ENCODE data around the gene TFDP1. TPM values are rescaled to one million over a fixed set of nuclear protein-coding genes. Genes with fewer than 3 reads are reported as not detected.
"Not testable (repeated sequence)": the region's sequence is repeated elsewhere in the genome, so short reads cannot be mapped to it uniquely, and the experiment has no call there.

TFDP1 gene
- total RNA-seq, 1 experiment from 2014 or later: 73.0 TPM

DNA sequence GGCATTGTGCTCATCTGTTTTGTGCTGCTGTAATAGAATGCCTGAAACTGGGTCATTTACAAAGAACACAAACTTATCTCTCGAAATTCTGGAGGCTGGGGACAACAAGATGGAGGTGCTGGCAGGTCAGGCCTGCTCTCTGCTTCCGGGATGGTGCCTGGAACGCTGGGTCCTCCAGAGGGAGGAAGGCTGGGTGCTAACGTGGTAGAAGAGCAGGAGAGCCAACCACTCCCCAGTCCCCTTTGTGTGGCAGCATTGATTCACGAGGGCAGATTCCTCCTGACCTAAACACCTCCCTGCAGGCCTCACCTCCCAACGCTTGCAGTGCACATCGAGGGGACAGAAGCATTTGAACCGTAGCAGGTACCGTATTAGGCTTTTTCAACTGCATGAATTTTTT, 34.1 kb upstream of the TFDP1 start:
- no peak for DNase-seq (ENCODE audit: low spot score)

DNA sequence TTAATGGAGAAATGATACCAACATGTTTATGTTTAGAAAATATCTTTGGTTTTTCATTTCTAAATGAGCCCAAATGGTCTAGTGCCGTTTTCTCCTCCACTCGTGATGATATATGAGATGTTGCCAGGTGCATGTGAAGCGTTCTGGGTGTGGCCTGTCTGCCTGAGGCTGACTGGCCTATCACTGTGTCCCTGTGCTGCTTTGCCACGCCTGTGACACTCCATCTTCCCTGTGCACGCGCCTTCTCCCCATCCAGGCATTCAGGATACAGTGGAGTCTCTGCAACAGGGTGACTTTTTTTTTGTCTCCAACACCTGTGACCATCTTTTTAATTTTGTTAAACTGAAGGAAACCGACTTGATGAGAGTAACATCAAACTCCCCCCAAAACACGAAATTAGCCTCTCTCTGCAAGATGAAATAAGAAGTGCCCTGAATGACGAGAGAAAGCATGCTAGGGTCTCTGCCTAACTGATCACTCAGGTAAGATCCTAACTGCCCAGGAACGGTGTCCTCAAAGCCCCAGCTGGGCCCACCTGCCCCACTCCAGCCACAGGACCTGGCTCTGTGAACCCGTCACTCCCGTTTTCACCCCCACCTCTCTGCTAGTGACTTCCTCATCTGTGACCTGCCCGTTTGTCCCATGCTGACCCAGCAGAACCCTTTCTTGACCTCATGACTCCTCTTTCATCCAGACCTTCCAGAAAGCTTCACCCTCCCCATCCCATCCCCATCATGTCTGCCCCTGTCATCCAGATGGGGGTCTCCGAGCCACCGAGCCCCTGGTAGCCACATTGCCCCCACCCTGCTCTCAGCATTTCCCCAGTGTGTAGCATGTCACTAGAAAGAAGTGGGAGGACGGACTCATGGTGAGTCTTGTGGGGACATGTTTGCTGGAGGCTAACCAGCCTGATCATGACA, 33.2 kb upstream of the TFDP1 start:
- DNase-seq (ENCODE audit: low spot score): no peak

DNA sequence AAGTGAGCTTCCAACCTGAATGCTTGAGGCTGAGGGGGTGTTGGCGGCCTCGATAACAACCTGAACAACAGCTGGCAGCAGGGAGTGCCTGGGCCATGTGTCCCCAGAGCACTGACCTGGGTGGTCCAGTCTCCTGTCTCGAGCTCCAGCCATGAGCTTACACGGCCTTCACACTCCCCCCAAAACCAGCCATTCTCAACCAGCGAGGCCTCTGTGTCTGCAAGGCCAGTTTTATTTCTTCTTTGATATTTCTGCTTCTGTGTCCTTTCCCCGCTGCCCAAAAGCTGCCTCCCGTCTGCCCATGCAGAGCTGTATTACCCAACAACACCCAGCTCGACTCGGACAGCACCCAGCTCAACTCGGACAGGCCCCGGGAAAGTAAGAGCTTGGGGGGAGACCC, 32.5 kb upstream of the TFDP1 start:
- DNase-seq (ENCODE audit: low spot score): no peak

DNA sequence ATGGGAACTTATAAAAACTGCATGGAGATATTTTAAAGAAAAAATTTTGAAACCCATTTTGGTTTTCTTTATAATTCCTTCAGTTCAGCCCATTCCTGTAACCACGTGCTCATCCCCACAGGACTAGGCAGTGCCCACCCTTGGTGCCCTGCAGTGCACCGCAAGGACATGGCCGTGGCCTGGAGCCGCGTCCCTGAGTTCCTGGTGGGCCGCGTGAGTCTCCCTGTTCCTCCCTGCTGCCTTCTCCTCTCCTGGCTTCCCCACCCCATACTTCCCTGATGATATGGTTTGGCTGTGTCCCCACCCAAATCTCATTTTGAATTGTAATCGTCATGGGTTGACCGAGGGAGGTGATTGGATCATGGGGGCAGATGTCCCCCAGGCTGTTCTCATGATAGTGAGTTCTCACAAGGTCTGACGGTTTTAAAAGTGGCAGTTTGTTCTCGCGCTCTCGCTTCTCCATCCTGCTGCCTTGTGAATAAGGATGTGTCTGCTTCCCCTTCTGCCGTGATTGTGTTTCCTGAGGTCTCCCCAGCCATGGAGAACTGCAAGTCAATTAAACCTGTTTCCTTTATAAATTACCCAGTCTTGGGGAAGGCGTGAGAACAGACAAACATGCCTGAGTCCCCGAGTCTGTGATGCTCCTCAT, 31.6 kb upstream of the TFDP1 start:
- DNase-seq (ENCODE audit: low spot score): no peak

DNA sequence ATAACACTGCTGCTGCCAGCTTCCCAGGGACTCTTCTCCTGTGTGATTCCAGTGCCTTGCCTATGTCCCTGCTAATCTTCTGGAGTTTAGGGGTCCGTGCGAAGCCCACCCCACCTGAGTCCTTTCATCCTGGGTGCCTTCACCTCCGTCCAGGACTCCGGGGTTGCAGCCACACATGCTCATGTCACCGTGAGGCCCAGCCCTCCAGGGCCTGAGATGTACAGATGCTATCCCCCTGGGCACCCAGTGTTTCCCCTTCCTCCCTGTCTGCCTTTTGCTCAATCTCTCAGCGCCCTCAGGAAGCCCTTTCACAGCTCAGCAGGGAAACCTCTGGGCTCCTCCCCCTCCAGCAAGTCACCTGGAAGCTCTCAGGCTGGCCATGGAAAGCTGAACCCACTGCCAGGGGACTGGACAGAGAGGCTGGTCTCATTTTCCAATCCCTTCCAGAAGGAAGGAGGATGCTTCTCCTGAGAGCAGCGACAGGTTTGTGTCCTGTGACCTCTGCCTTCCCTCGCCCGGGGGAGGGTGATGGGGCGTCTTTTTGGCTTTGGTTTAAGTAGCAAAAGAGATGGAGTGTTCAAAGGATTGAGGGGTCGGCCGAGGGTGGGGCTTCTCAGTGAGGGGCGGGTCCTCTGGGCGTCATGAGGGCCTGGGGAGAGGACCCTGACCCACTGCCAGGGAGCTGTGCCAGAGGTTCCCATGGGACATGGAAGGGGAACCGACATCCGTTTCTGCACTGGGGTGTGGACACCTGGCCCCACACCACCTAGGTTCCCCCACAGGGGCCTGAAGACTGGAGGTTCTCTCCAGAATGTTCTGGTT, 30.8 kb upstream of the TFDP1 start:
- DNase-seq (ENCODE audit: low spot score): no peak

DNA sequence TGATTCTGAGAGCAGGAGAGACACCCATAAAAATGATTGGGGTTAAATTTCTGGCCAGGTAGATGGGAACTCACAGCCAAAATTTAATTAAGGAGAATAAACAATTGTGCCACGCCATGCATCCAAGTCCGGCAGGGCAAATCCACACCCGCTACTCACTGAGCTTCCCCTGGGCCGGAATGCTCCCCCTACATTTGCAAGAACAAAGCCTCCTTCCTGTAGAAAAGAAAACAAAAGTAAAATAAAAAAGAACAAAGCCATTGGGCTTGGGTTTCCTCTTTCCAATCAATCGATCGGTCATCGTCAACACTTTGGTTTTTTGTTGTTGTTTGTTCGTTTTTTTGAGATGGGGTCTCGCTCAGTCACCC, 30.2 kb upstream of the TFDP1 start:
- DNase-seq (ENCODE audit: low spot score): no peak

DNA sequence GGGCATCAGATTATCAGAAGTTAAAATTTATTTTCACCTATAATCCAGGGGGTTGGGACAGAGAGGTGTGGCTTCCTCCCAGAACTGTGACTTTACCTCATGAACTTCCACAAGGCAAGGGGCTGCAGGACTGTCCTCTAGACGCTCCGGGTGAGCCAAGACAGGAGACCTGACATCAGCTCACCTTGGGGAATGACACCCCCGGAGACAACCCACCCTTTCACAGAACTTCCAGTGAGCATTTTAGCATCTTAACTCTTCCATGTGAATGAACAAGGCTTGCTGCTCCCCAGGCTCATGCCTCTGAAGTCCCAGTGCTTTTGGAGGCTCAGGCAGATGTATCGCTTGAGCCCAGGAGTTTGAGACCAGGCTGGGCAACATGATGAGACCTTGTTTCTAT, 29.4 kb upstream of the TFDP1 start:
- no peak for DNase-seq (ENCODE audit: low spot score)

DNA sequence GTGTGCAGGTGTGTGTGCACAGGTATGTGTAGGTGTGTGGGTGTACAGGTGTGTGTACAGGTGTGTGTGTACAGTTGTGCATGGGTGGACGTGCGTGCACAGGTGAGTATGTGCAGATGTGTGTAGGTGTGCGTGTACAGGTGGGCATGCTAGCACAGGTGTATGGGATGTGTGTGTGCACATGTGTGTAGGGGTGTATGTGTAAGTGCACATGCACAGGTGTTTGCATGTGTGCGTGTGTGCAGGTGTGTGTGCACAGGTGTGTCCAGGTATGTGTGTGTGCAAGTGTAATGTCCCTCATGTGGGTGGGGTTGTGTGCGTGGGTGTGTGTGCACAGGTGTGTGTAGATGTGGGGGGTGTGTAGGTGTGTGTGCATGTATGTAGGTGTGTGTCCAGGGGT, 27.5 kb upstream of the TFDP1 start:
- DNase-seq (ENCODE audit: low spot score): no peak

DNA sequence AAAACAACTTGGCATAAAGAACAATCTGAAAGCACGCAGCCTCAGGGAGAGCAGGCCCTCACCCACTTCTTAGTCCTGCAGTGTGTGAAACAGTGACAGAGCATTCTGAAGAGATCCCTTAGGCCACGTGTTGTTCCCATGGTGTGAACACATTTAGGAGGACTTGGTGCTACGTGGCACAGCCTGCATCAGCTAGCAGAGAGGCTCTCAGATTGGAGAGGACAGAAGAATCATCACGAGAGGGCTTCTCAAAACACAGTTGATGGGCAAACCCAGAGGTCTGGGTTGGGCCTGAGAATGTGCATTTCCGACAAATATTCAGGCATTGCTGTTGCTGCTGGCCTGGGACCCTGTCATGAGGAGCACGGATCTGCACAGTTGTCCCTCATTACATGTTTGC, 26.1 kb upstream of the TFDP1 start:
- no peak for DNase-seq (ENCODE audit: low spot score)

DNA sequence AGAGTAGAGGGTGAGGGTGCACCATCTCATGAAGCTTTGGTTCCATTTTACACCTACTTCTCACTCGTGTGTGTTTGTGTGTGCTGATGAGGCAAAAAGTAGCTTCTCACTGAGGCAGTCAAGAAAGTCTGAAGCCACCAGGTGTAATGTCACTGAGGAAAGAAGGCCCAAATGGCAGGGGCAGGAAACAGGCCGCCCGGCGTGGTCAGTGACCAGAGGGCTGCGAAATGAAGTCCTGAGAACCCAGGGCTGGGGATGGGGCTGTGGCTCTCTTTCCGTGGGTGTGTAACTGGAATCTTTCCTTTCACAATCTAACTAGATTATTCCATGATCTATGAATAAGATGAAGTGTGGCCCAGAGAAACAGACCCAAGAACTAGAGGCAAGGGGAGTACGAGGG, 25.5 kb upstream of the TFDP1 start:
- DNase-seq (ENCODE audit: low spot score): no peak

DNA sequence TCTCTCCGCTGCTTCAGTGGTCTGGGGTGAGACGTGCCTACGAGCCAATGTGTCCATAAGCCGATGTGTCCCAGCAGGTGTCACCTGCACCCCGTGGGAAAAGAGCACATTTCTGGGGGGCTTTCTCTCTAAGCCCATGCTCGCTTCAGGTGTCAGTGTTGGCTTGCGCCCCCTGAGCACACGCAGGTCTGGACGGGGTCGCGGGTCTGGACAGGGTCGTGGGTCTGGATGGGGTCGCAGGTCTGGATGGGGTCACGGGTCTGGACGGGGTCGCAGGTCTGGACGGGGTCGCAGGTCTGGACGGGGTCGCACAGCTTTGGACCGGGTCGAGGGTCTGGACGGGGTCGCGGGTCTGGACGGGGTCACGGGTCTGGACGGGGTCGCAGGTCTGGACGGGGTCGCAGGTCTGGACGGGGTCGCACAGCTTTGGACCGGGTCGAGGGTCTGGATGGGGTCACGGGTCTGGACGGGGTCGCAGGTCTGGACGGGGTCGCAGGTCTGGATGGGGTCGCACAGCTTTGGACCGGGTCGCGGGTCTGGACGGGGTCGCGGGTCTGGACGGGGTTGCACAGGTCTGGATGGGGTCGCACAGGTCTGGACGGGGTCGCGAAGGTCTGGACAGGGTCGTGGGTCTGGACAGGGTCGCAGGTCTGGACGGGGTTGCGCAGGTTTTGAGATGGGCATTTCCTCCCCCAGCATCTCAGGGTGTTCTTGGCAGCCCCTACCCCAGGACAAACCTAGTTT, 24.5 kb upstream of the TFDP1 start:
- no peak for DNase-seq (ENCODE audit: low spot score)

DNA sequence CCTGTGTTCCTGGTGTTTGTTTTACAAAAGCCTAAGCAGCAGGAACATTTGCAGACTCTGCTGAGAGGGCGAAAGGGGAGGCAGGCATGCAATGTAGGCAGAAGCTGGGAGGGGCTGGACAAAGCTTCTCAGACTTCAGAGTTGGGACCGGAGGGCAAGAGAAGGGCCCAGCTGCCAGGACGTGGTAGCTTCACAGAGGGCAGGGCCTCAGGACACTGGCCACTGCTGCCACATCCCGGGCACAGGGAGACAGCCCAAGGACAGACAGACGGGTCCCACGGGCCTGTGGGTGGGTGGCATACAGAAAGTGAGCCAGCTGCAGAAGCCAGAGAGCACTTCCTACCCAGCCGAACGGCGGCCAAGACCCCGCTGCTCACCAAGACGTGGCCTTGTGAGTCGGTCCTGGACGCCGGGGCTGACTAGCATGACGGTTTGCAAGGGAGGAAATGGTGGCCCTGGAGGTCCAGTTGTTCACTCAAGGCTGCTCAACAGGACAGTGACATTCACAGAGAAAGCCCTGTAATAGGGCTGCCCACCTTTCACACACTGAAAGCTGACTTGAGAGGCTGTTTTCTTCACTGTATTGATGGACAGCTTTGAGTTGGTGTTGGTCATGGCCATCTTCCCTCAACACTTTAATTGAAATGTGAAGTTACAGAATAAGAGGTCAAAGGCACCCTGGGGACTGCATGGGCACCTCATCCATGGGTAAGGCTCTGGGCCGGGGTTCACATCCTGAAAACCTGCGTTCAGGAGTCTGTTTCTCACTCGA, 23.7 kb upstream of the TFDP1 start:
- no peak for DNase-seq (ENCODE audit: low spot score)

DNA sequence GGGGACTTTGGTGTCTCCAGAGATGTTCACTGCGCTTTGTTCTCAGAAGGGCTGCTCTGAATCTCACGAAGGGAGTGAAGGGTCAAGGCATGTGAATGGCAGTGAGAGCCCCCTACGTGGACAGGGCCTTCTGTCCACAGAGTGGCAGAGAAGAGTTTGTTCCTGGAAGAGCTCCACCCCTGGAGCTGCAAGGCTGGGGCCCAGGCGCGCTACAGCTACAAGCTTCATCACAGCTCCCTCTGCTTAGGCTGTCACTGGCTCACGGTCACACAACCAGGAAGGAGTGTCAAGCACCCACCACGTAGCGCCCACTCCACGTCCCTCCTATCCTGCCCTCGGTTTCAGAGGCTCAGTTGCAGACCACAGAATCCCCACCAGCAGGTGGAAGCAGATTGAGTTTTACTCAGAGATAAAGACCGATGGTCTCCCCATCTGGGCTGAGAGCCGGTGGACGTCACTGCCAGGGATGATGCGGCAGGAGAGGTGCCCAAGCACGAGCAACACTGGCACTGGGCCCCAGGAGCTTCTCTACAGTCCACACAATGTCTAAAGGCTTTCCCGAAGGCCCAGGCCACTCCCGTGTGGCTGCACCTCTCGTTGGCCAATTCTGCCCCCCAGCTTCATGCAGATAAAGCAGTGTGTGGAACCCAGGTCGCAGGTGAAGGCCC, 23.0 kb upstream of the TFDP1 start:
- no peak for DNase-seq (ENCODE audit: low spot score)

DNA sequence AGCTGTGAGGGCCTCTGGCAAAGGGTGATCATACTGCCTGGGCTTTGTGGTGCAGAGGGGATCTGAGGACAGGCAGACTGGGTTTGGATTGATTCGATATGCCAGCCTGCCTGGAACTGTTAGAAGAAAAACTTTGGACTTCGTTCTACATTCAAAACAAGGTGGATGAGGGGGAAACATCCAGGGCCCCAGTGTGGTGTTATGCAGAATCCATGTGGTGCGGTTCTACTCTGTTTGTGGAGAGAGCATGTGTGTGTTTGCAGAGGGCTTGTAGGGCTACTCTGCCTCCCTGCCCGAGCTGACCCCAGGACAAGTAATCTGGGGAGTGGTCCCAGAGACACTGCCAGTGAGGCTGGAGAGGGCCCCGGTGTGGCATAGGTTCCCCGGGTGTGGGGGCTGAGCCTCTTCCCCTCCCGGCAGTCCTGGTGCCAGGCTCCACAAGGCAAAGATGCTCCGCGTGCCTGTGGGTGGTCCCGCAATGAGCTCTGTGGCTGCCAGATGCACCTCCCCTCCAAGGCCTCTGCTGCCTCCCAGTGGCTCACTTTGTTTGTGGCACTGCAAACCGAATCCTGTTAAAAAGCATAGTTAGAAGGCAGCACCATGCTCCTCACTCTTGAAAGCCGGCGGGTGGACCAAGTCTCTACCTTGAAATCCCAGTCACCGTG, 22.3 kb upstream of the TFDP1 start:
- peak; percentile 57 for DNase-seq (ENCODE audit: low spot score)

DNA sequence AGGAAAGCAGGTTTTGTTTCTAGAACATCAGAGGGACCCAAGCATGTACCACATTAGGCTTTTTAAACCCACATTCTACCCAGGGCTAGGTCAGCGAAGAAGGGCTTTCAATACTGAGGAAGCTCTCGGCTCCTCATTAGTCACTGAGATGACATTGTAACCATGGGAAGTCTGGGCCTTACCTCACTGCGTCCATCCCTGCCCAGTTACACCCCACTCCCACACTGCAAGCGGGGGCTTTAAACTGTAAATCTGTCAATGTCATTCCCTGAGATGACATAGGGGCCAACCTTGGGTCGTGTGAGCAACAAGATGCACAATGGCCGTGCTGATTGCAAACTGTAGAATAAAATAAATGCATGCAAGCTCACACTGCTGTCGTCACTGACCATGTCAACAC, 21.7 kb upstream of the TFDP1 start:
- DNase-seq (ENCODE audit: low spot score): no peak

DNA sequence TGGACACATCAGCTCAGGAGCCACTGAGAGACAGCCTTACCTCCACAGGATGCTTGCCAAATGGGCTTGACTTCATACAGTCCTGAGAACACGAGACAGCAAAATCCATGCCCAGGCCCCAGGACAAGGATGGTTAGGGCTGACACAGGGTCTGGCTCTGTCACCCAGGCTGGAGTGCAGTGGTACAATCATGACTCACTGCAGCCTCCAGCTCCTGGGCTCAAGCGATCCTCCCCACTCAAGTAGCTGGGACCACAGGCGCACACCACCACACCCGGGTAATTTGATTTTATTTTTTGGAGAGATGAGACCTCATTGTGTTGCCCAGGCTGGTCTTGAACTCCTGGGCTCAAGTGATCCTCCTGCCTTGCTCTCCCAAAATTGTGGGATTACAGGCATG, 21.0 kb upstream of the TFDP1 start:
- DNase-seq (ENCODE audit: low spot score): not testable (repeated sequence)

DNA sequence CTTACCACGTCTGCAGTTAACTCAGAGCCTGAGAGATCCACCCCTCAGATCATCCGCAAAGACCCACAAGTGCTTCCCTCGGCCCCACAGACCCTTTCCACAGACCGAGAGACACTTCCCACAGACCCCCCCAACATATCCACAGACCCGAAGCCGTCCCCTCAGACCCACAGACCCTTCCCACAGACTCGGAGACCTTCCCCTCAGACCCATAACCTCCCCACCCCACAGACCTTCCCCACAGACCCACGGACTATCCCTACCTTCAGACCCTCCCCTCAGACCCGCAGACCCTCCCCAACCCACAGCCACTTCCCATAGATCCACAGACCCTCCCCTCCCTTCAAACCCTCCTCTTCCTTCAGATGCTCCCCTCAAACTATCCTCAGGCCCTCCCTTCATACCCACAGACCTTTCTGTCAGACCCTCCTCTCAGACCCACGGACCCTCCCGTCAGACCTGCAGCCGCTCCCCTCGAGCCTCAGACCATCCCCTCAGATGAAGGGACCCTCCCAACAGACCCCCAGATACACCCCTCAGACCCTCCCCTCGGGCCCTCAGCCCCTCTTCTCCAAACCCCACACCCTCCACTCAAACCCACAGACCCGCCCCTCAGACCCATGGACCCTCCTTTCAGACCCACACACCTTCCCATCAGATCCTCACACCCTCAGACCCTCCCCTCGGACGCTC, 20.1 kb upstream of the TFDP1 start:
- DNase-seq (ENCODE audit: low spot score): no peak

DNA sequence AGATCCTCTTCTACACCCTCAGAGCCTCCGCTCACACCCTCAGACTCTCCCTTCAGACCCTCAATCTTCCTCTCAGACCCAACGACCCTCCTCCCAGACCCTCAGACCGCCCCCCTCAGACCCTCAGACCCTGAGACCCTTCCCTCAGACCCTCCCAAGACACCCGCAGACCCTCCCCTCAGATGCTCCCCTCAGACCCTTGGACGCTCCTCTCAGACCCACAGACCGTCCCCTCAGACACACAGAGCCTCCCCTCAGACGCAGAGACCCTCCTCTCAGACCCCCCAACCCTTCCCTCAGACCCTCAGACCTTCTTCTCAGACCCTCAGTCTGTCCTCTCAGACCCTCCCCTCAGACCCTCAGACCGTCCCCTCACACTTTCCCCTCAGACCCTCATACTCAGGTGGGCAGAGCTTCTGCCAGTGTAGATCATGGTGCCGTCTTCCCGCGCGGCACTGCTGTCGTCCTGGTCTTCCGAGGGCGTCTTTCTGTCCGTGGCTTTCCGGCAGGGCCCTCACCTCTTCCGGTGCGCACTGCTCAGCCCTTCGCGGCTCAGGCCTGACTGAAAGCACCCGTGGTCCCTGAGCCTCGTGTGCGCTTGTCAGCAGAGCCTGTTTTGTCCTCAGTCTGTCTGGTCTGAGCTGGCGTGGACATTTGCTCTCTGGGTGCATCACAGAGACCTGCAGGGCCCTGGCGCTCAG, 18.9 kb upstream of the TFDP1 start:
- DNase-seq (ENCODE audit: low spot score): no peak

DNA sequence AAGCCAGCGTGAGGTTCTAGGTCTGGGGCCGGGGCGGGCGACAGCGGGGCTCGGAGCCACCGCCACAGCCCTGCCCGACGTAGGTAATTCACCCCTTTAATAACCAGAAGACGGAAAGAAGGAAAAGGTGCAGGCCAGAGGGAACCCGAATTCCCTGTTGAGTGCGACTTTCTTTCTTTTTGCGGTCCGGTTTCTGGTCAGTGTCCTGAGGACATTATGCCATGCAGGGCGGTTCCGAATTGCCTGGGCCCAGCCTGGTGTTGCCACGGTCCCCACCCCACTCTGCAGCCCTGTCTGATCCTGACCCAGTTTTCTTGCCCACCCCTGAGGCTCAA, 18.4 kb upstream of the TFDP1 start:
- DNase-seq (ENCODE audit: low spot score): no peak
